ENCODE data around the gene SLFN13.
"Not testable (repeated sequence)": the region's sequence is repeated elsewhere in the genome, so short reads cannot be mapped to it uniquely, and the experiment has no call there.

SLFN13 gene, protein sequence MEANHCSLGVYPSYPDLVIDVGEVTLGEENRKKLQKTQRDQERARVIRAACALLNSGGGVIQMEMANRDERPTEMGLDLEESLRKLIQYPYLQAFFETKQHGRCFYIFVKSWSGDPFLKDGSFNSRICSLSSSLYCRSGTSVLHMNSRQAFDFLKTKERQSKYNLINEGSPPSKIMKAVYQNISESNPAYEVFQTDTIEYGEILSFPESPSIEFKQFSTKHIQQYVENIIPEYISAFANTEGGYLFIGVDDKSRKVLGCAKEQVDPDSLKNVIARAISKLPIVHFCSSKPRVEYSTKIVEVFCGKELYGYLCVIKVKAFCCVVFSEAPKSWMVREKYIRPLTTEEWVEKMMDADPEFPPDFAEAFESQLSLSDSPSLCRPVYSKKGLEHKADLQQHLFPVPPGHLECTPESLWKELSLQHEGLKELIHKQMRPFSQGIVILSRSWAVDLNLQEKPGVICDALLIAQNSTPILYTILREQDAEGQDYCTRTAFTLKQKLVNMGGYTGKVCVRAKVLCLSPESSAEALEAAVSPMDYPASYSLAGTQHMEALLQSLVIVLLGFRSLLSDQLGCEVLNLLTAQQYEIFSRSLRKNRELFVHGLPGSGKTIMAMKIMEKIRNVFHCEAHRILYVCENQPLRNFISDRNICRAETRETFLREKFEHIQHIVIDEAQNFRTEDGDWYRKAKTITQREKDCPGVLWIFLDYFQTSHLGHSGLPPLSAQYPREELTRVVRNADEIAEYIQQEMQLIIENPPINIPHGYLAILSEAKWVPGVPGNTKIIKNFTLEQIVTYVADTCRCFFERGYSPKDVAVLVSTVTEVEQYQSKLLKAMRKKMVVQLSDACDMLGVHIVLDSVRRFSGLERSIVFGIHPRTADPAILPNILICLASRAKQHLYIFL

DNA sequence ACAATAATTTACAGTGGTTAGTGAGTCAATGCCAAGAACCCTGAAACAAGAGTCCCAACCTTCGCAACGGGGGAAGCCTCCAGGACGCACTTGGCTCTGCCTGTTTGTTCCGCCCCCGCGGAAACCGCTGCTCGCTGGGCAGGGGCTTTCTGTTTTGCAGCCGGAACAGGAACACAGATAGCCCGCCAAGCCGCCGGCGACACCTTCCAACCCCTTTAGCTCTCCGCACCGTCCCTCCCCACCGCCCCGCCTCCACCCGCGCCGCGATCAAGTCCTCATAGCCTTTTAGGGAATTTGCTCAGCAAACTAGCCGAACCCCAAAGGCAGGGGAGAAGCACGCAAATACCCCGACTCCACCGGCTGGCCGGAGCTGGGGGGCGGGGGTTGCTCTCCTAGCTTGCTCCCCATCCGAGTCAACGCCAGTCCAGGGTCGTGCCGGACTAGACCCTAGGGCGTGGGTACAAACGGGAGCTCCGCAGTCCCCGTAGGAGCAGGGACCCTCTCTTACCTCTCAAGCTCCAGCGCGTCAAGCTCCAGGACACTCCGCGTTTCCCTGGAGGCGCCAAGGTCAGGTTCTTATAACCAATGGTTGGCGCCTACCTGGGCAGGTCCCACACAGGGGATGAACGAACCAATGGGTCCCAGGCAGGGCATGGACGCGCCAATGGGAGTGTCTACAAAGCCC lies at the start of gene SLFN13:
SLFN13 (minus strand) TSS at position 553 of the 685 bp plus-strand sequence. CDS start 3,086 bp downstream, outside the sequence.
- peak; percentile 22 for DNase-seq (ENCODE audit: low spot score)

DNA sequence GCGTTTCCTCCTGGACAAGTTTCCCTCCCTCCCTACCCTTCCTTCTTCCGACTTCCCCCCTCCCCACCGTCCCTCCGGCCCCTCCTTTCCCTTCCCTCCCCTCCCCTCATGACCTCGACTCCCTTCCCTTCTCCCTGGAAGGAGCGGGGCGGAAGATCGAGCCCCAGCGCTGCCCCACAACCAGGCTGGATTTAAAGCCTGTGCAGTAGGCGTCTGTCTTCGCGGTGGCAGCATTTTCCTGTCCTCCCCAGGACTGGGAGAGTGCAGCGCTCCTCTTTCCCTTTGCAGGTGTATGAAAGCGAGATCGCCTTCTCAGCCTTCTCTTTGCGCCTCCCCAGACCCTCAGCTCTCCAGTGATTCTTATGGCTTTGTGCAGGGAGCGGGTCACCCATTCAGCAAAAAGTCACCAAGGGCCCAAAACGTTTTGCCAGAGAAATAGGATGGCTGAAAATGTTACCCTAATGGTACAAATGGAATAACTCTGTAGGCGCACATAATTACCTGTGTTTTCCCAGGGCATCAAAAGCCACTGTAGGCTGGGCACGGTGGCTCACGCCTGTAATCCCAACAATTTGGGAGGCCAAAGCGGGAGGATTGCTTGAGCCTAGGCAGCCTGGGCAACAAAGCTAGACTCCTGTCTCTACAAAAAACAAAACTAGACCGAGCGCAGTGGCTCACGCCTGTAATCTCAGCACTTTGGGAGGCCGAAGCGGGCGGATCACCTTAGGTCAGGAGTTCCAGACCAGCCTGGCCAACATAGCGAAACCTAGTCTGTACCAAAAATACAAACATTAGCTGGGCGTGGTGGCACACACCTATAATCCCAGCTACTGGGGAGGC lies 48.1 kb upstream of the SLFN13 start:
- DNase-seq (ENCODE audit: low spot score): no peak

DNA sequence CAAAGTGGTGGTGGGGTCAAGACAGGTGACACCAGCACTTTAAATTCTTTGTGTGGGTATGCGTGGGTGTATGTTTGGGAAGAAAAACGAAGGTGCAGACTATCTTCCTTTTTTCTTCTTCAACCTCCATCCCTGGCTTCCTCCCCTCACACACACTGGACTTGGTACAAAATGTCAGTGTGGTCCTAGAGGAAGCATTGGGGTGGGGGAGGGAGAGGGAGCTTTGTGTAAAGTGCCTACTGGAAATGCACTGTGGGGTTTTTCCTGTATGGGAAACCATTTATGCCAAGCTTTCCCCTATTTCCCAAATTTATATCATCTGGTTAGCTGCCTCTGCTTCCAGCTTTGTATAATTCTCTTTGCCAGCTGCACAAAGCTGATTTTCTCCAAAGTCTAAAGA lies 44.5 kb upstream of the SLFN13 start:
- DNase-seq (ENCODE audit: low spot score): no peak

DNA sequence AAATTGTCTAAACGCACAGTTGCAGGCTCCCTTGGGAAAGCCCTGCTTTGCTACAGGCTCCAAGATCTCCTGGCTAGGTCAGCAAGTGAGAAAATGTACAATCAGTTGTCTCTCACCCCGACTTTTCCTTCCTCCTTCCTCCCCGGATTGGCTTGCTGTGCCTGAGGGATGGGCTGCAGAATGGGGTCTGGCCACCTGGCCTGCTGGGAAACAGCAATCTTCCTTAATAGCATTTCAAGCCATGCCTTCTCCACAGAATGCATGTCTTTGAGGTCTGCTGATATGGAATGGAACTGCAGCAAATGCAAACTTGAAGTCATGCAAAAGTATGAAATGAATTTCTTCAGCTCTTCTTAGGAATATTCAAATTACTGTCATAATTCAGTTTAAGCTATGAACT lies 42.9 kb upstream of the SLFN13 start:
- no peak for DNase-seq (ENCODE audit: low spot score)

DNA sequence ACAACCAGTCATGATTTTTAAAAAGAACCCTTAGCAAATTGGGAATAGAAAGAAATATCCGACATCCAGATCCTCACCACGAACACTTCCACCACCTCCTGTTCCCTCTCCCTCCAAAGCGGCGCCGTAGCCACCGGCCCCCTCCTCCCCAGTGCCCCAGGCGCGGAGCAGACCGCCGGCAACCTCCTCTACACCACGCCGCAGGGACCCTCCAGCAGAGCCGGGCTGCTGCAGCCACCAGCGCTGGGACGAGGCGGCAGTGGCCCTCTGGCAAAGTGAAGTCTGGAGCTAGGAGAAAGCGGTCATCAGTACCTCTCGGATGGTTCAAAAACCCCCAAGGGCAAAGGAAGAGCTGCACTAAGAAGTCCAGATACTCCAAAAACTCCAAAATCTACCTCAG lies 41.4 kb upstream of the SLFN13 start:
- DNase-seq (ENCODE audit: low spot score): no peak

DNA sequence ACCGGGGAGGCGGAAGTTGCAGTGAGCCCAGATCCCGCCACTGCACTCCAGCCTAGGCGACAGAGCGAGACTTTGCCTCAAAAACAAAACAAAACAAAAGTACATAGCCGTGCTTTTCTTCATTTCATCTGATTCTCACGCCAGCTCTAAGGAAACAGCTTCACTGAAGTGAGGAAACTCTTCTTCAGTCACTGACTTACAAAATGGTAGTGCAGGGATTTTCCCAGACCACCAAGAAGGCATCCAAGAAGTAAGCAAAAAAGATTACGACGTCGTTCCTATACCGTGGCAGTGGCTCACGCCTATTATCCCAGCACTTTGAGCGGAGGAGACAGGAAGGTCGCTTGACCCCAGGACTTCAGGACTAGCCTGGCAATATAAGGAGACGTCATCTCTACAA lies 40.4 kb upstream of the SLFN13 start:
- no peak for DNase-seq (ENCODE audit: low spot score)

DNA sequence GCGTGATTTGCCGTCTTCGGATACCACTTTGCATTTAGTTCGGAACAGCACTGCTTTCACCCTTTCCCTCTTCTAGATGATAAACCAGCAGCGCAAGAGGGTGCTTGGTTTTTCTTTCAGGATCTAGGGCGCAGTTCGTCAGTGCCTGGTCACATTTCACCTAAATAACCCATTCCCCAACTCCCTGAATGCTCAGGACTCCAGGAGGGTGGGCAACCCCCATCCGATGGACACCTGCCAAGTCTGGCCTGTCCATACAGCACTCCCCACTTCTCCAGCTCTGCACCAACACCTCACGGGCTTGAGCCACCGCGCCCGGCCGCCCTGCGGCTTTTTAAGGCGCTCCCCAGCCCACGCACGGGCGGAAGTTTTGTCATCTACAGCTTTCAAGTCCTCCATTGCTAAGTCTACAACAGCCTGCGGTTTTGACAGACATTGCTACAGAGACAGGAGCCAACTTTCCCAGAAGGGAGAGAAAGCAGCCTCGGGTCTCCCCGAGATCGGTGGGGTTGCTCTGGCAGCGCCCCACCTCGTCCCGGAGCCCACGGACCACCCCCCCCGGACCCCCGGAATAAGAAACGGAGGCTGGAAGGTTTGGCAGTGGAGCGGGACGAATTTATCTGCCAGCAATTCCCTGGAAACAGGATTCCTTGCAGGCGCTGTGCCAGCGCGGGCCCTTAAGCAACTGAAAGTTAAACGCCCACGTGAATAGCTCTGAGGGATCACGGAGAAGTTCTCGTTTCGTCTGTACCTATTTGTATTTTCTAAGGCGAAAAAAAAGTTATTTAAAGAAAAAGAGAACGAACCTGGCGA lies 38.6 kb upstream of the SLFN13 start:
- DNase-seq (ENCODE audit: low spot score): no peak

DNA sequence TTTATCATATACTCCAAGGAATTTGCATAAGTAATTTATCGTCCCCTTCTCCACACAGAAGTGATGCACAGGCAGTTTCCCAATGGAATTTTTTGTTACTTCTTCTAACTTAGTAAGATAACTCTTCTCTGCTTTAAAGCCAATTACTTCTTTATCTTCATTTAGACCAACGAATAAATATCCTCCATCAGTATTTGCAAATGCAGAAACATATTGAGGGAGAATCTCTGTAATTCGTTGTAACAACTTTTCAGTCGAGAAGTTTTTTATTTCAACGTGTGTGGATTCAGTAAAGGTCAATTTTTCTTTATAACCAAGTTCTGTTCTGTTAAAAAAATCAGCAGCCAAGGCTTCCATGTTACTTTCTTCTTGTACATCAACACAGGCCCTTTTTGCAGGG lies 30.7 kb upstream of the SLFN13 start:
- no peak for DNase-seq (ENCODE audit: low spot score)

DNA sequence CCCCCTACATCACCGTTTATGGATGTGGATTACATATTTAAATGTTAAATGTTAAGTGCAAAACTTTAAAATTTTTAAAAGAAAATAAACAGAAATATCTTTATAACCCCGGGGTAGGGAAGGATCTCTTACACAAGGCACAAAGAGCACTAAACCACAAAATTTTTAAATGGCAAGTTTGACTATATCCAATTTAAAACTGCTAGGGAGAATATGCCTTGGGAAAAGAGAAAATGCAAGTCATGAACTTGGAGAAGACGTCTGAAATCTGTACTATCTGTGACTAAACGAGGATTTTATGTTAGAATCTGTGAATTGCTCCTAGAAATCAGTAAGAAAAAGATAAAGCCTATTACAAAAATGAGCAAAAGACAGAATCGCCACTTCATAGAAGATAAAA lies 28.7 kb upstream of the SLFN13 start:
- DNase-seq (ENCODE audit: low spot score): no peak

DNA sequence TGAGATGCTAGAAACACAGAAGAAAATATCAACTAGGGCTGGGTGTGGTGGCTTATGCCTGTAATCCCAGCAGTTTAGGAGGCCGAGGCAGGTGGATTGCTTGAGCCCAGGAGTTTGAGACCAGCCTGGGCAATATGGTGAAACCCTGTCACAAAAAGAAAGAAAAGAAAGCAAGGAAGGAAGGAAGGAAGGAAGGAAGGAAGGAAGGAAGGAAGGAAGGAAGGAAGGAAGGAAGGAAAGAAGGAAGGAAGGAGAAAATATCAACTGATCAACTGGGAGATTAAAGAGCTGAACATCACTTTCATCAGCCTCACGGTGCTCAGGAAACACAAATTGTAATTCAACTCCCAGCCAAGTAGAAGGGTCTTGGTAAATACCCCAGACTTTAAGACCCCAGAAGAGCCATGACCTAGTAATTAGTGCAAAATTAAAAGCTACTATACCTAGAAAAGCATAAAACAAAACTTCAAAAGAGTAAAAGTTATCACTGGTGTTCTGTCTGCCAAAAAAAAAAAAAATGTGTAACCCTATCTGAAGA lies 27.8 kb upstream of the SLFN13 start:
- DNase-seq (ENCODE audit: low spot score): no peak

DNA sequence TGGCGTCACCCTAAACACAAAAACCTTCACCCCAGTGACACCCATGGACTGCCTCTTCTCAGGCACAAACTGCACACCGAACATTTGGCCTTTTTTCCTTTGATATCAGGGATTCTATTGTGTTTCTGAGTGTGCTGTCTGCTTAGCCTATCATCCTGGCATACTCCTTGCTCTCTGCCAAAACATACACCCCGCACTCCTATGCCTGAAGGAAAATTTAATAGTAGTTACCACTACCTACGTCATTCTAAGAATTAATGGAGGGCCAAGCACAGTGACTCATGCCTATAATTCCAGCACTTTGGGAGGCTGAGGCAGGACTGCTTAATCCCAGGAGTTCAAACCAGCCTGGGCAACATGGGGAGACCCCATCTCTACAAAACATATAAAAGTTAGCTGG lies 19.9 kb upstream of the SLFN13 start:
- no peak for DNase-seq (ENCODE audit: low spot score)

DNA sequence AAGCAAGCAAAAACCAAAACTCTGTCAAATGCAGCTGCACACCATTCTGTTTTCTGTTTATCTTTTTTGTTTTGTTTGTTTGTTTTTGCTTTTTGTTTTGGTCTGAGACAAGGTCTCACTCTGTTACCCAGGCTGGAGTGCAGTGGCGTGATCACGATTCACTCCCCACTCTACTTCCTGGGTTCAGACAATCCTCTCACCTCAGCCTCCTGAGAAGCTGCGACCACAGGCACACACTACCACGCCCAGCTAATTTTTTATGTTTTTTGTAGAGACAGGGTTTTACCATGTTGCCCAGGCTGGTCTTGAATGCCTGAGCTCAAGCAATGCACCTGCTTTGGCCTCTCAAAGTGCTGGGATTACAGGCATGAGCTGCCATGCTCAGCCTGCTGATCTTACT lies 19.3 kb upstream of the SLFN13 start:
- DNase-seq (ENCODE audit: low spot score): no peak

DNA sequence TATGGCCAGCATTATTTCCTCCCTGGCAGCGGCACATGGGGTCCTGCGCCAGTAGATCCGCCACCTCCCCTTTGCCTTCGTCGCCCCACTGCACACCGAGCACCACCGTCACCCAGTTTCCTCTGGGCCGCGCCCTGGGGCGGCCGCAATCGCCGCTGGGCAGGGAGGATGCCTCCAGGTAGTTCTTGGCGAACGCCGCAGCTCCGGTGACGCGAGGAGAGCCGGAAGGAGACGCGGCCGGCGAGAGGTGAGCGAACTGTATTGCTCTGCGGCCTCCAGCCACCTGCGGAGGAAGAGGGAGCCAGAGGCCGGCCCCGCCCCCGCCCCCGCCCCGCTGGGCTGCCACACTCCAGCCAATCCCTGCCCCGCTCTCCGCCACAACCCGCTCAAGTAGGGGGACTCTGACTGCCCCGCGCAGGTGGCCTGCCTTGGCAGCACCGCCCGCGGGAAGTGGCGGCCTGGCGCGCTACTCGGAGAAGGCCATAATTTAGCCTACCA lies 11.8 kb upstream of the SLFN13 start:
- DNase-seq (ENCODE audit: low spot score): no peak

DNA sequence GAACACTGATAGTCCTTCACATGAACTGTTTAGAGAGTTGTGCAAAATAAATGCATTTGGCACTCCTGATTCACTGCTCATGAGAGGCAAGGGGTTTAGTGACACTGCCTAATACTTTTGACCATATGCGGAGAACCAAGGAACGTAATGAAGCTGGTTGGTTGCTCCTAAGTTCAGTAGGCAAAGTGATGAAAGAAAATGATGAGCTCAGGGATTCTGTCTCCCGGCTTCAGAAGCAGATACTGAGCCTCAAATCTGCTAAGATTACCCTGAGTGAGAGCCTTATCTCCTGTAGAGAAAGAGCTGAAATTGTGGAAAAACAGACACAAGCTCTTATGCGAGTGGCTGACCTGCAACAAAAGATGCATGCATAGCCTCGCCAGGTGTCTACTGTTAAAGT lies 5.5 kb upstream of the SLFN13 start:
- not testable (repeated sequence) for DNase-seq (ENCODE audit: low spot score)

DNA sequence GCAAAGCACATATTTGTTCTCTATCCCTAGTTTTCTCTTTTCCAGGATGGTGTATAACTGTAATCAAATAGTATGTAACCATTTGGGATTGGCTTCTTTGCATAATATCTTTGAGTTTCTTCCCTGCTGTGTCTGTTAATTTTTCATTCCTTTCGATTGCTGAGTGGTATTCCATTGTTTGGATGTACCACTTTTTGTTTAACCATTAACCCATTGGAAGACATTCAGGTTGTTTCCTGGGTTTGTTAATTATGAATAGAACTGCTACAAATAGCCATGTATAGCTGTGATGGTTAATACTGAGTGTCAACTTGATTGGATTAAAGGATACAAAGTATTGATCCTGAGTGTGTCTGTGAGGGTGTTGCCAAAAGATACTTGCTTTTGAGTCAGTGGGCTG lies 4.6 kb upstream of the SLFN13 start:
- DNase-seq (ENCODE audit: low spot score): no peak

DNA sequence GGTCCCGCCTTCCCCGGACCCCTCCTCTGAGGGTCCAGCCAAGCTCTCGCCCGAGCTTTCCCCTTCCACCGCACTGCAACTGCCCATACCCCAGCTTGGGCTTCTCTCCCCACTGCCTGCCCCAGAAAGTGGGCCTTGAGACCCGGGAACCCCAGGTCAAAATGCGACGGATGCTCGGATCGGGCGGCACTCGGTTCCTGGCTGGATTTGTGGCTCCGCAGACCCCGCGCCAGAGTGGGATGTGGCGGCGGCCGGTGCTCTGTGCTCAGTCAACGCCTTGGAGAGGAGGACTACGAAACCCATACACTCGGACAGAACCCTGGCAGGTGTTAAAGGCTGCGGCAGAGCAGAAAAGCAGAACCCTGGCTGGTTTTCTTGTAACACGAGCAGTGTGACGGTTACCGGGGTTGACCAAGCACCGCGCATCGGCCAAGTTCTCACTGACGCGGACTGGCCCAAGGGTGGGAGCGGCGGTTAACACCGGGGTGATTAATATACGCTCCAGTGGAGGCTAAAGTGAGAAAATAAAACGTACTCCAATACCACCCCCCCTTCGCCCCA lies 885 bp upstream of the SLFN13 start:
- no peak for DNase-seq (ENCODE audit: low spot score)

DNA sequence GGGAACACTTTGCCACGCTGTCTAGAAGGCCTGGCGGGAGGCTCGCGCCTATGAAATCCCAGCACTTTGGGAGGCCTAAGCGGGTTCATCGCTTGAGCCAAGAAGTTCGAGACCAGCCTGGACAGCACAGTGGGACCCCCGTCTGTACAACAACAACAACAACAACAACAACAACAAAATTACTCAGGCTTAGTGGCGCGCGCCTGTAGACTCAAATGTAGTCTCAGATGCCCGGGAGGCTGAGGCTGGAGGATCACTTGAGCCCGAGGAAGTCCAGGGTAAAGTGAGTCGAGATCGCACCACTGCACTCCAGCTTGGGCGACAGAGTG lies 297 bp upstream of the SLFN13 start:
- DNase-seq (ENCODE audit: low spot score): no peak

DNA sequence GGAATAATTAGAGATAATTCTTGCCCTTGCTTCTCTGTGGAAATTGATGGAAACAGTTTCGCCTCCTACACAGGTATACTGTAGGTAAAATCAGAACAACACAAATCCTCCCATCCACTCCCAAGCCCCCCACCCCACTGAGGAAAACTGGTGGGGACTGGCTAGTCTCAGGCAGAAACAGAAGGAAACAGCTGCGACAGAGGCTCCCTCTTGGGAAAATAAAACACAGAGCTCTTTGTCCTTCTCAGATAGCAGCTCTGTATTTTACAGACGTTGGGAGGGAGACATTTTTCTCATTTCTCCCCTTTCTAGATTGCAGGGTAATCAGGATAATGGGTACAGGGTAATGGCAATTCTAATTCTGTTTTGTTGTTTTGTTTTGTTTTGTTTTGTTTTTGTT lies 1.1 kb downstream of the SLFN13 start:
- DNase-seq (ENCODE audit: low spot score): no peak

DNA sequence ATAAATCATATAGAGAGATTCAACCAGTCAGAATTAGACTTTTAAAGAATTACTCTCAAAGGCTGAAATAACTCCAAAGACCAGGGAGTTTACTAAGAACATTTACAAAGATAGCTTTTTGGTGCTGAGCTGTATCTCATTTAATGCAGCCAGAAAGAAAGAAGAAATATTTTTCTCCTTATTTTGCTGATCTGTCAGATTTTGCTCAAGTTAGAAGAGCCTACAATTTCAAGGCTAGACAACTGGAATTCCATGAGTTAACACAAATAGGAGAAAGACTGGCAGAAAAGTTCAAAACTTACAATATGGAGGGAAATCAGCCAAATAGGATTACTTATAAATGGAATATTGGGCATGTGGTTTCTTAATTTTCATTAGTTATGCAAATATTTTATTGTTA lies 10.1 kb downstream of the SLFN13 start:
- DNase-seq (ENCODE audit: low spot score): no peak

Data from globus pallidus (tissue), 1 donor.